Stomach (tissue), 9 donors: Measurements from ENCODE around the gene SPARCL1. TPM values are rescaled to one million over a fixed set of nuclear protein-coding genes. Genes with fewer than 3 reads are reported as not detected.

Experiments used
- DNase-seq, 2 donors: peaks; one replicate each; pipeline versions ENCODE4 v3.0.0 to v3.0.0-alpha.2; 2013 to 2019
- H3K27ac ChIP-seq, 5 donors: fragments of 200-600 bp in 4 of 5; sonication (generic) in 4 of 5; one replicate each; pipeline ENCODE4 v1.5.1; 2013 to 2019; ENCODE audit warnings: mild to moderate bottlenecking in 1 of 5, moderate library complexity in 1 of 5
- H3K27me3 ChIP-seq, 3 donors: fragments of 200-600 bp; sonication (generic); one replicate each; pipeline ENCODE4 v1.5.1; 2017 to 2019; ENCODE audit warnings: mixed run types in 1 of 3
- H3K36me3 ChIP-seq, 4 donors: fragments of 200-600 bp; sonication (generic); 1 replicate in 3 of 4; 2 replicates in 1 of 4; pipeline ENCODE4 v1.5.1; 2016 to 2019
- H3K4me1 ChIP-seq, 4 donors: fragments of 200-600 bp; sonication (generic); one replicate each; pipeline ENCODE4 v1.5.1; 2016 to 2019
- H3K4me3 ChIP-seq, 4 donors: fragments of 200-600 bp; sonication (generic) in 3 of 4; one replicate each; pipeline ENCODE4 v1.5.1; 2016 to 2019; ENCODE audit warnings: mild to moderate bottlenecking in 1 of 4
- H3K9me3 ChIP-seq, 4 donors: fragments of 200-600 bp; sonication (generic); one replicate each; pipeline ENCODE4 v1.5.1; 2016 to 2019
- EP300 ChIP-seq: sonication (generic); formaldehyde crosslinking; IDR thresholded peaks from one replicate; pipeline ENCODE4 v1.6.1; 2017; ENCODE audit warnings: antibody characterized with exemption
- POLR2A ChIP-seq, 4 donors: fragments of 450-650 bp; IDR thresholded peaks; one replicate each; pipeline ENCODE4 v1.6.1; 2016; ENCODE audit warnings: antibody characterized with exemption in 4 of 4, control low read depth in 2 of 4, mild to moderate bottlenecking in 1 of 4, moderate library complexity in 1 of 4
- POLR2AphosphoS5 ChIP-seq, 3 donors: sonication (generic); formaldehyde crosslinking; IDR thresholded peaks; one replicate each; pipeline ENCODE4 v1.6.1; 2016; ENCODE audit warnings: antibody characterized with exemption in 3 of 3
- WGBS, 5 donors: extraction: QIAGEN DNeasy Blood & Tissue Kit in 3 of 5; methylation state at CpG; one replicate each; pipeline versions ENCODE4 v1.1.5 to v1.1.7; 2013 to 2018; 5-methylcytosine and 5-hydroxymethylcytosine counted together
- intact Hi-C: fragments of 100-400 bp; cut with DNase I; formaldehyde crosslinking; loops from one replicate; pipeline ENCODE4 v1.15.1; 2023; ENCODE audit warnings: low total_unique reads
- polyA plus RNA-seq, 3 donors: library from polyadenylated mRNA; stranded (reverse); fragments of 200-250 nt; gene quantifications; one replicate each; pipeline ENCODE4 v1.2.3, GENCODE V29; 2013
- total RNA-seq, 5 donors: library from RNA; depleted of rRNA; stranded (reverse); fragments of >200 nt; gene quantifications; one replicate each; pipeline versions ENCODE4 v1.1.0 to v1.2.3, GENCODE V29; 2014 to 2016
- TF ChIP-seq, protein P1 (sequence below), 7 experiments: fragments of 450-650 bp in 4 of 7; fragments of 200-600 bp in 3 of 7; sonication (generic) in 3 of 7; IDR thresholded peaks; one replicate each; pipeline ENCODE4 v1.5.1; 2016 to 2019; ENCODE audit warnings: antibody characterized with exemption in 7 of 7, control low read depth in 2 of 7, mild to moderate bottlenecking in 1 of 7
- donor health status: healthy with polysubstance abuse.
- donor health status: Bipolar disorder and iron deficiency.
- donor health status: healthy.

SPARCL1 gene
- total and polyA plus RNA-seq, 8 donors, result 36.9 to 710 (median 192) TPM

DNA sequence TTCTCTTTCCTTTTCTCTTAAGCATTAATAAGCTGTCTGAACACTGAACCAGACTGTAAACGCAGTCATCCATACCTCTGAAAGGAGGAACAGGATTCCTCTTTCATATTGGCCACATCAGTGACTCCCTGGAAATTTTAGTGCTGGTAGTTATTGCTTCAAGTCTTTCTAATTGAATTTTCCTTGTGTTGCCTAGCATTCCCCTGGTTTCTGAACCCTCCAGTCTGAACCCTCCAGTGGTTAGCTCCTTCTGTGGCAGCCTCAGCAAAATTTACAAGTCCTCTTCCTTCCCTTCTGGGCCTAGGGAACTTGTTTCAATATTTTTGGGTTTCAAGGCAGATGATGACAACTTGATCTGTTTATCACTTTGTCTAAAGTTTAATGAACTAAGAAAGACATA lies 7.9 kb downstream of the SPARCL1 start:
- peaks cover 0 to 61% (median 39%) of the 10 kb centered on the region in 4 donors for H3K4me1 ChIP-seq
- 26 to 82% (median 67%) methylated on average over 1 of the region's 1 CpG for WGBS, 5 donors
- H3K27ac ChIP-seq, result peak overlapping the region; percentile 61 to 89 (median 76)
- DNase-seq, result no peak
- H3K36me3 ChIP-seq, result no peaks in the 10 kb centered on the region
- TF ChIP-seq EP300 (no peak), POLR2A (IDR thresholded peaks at IDR 0.05) (no peak), POLR2AphosphoS5 (IDR thresholded peaks at IDR 0.05) (no peak)
- TF ChIP-seq, protein P1, sequence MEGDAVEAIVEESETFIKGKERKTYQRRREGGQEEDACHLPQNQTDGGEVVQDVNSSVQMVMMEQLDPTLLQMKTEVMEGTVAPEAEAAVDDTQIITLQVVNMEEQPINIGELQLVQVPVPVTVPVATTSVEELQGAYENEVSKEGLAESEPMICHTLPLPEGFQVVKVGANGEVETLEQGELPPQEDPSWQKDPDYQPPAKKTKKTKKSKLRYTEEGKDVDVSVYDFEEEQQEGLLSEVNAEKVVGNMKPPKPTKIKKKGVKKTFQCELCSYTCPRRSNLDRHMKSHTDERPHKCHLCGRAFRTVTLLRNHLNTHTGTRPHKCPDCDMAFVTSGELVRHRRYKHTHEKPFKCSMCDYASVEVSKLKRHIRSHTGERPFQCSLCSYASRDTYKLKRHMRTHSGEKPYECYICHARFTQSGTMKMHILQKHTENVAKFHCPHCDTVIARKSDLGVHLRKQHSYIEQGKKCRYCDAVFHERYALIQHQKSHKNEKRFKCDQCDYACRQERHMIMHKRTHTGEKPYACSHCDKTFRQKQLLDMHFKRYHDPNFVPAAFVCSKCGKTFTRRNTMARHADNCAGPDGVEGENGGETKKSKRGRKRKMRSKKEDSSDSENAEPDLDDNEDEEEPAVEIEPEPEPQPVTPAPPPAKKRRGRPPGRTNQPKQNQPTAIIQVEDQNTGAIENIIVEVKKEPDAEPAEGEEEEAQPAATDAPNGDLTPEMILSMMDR (IDR thresholded peaks at IDR 0.05), result no peak
- H3K4me3 ChIP-seq, result no peak overlapping the region
- peaks cover 0 to 12% (median 3%) of the 10 kb centered on the region in 4 donors for H3K9me3 ChIP-seq
- intact Hi-C loops, result no loop called here
- no peaks in the 10 kb centered on the region for H3K27me3 ChIP-seq

DNA sequence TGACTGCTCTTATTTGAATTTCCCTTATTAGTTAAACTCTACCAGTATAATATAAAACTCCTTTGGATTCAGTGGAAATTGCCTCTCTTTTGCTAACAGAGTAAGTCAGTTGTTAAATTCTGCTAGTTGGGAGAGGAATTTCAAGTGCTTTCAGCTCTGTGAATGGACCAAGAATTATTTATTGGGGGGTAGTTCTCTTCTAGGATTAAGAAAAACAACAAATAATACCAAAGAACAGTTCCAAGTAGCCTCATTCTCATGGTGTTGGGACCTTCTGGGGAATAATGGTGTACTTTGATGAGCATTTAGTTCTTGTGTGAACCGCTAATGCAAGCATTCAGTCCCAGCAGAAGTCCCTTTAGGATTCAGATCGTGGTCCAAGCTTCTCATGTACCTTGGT lies 11.6 kb downstream of the SPARCL1 start:
- 74 to 90% (median 78%) methylated on average over 2 of the region's 2 CpGs for WGBS, 5 donors
- TF ChIP-seq POLR2A (IDR thresholded peaks at IDR 0.05) (no peak), EP300 (no peak), POLR2AphosphoS5 (IDR thresholded peaks at IDR 0.05) (no peak)
- TF ChIP-seq, protein P1 (IDR thresholded peaks at IDR 0.05), result no peak
- H3K9me3 ChIP-seq, result no peaks in the 10 kb centered on the region
- H3K4me3 ChIP-seq, result no peak overlapping the region
- intact Hi-C loops, result no loop called here
- DNase-seq, result no peak
- peak overlapping the region in 3 of 5 donors; percentile 5 to 89 (median 23) for H3K27ac ChIP-seq
- H3K36me3 ChIP-seq, result no peaks in the 10 kb centered on the region
- H3K27me3 ChIP-seq, result no peaks in the 10 kb centered on the region
- H3K4me1 ChIP-seq, result peaks cover 0 to 71% (median 39%) of the 10 kb centered on the region in 4 donors

DNA sequence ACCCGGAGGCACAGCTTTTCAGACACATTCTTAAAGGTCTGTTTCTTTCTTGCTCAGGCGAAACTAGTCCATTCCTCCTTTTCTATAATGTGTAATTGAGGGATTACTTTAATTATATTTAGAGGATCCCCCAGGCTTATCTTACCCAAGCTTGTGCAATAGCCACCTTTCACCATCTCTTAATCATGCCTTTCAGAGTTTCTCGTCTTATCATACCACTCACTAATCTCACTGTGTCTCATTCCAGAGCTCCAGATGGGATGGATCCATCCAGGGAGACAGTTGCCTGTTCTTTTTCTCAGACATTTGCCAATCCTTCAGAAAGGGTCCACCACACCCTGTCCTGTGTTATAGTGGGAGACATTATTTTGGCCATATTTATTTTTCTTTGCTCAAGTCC lies 12.5 kb downstream of the SPARCL1 start:
- no peak for DNase-seq
- Histone ChIP-seq H3K27me3 (no peaks in the 10 kb centered on the region), H3K36me3 (no peaks in the 10 kb centered on the region), H3K9me3 (no peaks in the 10 kb centered on the region), H3K4me1 (peaks cover 0 to 69% (median 31%) of the 10 kb centered on the region in 4 donors), H3K4me3 (no peak overlapping the region), H3K27ac (peak overlapping the region in 3 of 5 donors; percentile 5 to 89 (median 27))
- no peak for TF ChIP-seq POLR2AphosphoS5 (IDR thresholded peaks at IDR 0.05)
- TF ChIP-seq POLR2A (IDR thresholded peaks at IDR 0.05), result no peak
- TF ChIP-seq, protein P1 (IDR thresholded peaks at IDR 0.05), result no peak
- no peak for TF ChIP-seq EP300
- intact Hi-C loops, result no loop called here
- 74 to 84% (median 76%) methylated on average over 3 of the region's 3 CpGs for WGBS, 5 donors

DNA sequence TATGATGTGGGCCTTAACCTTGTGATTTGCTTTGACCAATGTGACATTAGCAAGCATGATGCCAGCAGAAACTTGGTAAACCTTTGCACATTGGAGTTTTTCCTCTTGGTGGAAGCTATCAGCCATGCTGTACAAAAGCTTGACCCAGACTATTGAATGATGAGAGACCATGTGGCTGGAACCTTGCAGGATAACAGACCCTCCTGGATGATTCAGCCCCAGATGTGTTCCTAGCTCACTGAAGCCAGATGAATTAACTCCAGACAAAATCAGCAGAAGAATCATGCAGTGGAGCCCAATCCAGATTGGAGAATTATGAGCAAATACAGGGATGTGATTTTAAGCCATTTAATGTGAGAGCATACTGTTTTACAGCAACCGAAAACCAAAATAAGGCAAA lies 16.8 kb downstream of the SPARCL1 start:
- Histone ChIP-seq H3K4me1 (peaks cover 0 to 53% (median 29%) of the 10 kb centered on the region in 4 donors), H3K36me3 (peaks cover 0 to 18% (median 11%) of the 10 kb centered on the region in 4 donors), H3K9me3 (no peaks in the 10 kb centered on the region), H3K27ac (peak overlapping the region in 2 of 5 donors; percentile 10 to 18), H3K27me3 (no peaks in the 10 kb centered on the region), H3K4me3 (no peak overlapping the region)
- intact Hi-C loops, result no loop called here
- TF ChIP-seq, protein P1 (IDR thresholded peaks at IDR 0.05), result no peak
- no peak for TF ChIP-seq POLR2AphosphoS5 (IDR thresholded peaks at IDR 0.05)
- TF ChIP-seq EP300, result no peak
- no peak for TF ChIP-seq POLR2A (IDR thresholded peaks at IDR 0.05)
- DNase-seq, result no peak
- WGBS, 5 donors, result 70 to 93% (median 76%) methylated on average over 1 of the region's 1 CpG
